AG04450 (cell line): ENCODE data around the gene CD9. TPM values are rescaled to one million over a fixed set of nuclear protein-coding genes. Genes with fewer than 3 reads are reported as not detected.

Source experiments
- CTCF ChIA-PET: fragments of 300-600, 350-600 bp; formaldehyde crosslinking; extraction: SDS; loops from one replicate; lab custom pipeline; 2022; ENCODE audit warnings: antibody characterized with exemption, inconsistent platforms; lab: Charles Lee
- POLR2A ChIA-PET: fragments of 350-600 bp; formaldehyde crosslinking; extraction: SDS; loops from one replicate; lab custom pipeline; 2021; ENCODE audit warnings: antibody characterized with exemption, inconsistent platforms; lab: Yijun Ruan, JAX
- DNase-seq: peaks from one replicate; pipeline ENCODE4 v3.0.0-alpha.2; 2011; ENCODE audit warnings: low read depth, low spot score
- H3K27ac ChIP-seq: one replicate; pipeline ENCODE4 v1.5.1; 2012; ENCODE audit warnings: low read depth, low read length, control low read depth
- H3K27me3 ChIP-seq: one replicate; pipeline ENCODE4 v1.6.0; 2012; ENCODE audit warnings: low read length; ENCODE audit not compliant: control insufficient read depth, insufficient read depth
- H3K4me3 ChIP-seq: 2 replicates; pipeline ENCODE4 v1.5.1; 2011; ENCODE audit warnings: mild to moderate bottlenecking, low read depth, low read length, control low read depth
- H3K9me3 ChIP-seq: 2 replicates; pipeline ENCODE4 v1.5.1; 2012; ENCODE audit warnings: low read length; ENCODE audit not compliant: control insufficient read depth, insufficient read depth
- CTCF ChIP-seq: IDR thresholded peaks from 2 replicates; pipeline ENCODE4 v1.5.1; 2011; ENCODE audit warnings: low read depth, low read length, control low read depth, inconsistent platforms
- polyA plus RNA-seq: library from polyadenylated mRNA; depleted of rRNA; stranded (reverse); fragments of >200 nt; gene quantifications from 2 replicates; pipeline ENCODE4 v1.2.3, GENCODE V29; 2011

Gene CD9
- polyA plus RNA-seq, 1 experiment = 177 TPM

- peaks cover 10% of the 10 kb centered on the region for H3K9me3 ChIP-seq
- TF ChIP-seq CTCF = no peak
- H3K4me3 ChIP-seq = no peak overlapping the region
- H3K27ac ChIP-seq = no peak overlapping the region
- ChIA-PET CTCF (no interaction called here), POLR2A (no interaction called here)
- no peak for DNase-seq
- H3K27me3 ChIP-seq = no peaks in the 10 kb centered on the region
Observed at GRCh38 chr12:6172086-6172485, 28.1 kb upstream of the CD9 start.

- Histone ChIP-seq H3K9me3 (peaks cover 10% of the 10 kb centered on the region), H3K4me3 (no peak overlapping the region), H3K27me3 (no peaks in the 10 kb centered on the region), H3K27ac (no peak overlapping the region)
- no peak for DNase-seq
- ChIA-PET CTCF (no interaction called here), POLR2A (no interaction called here)
- no peak for TF ChIP-seq CTCF
Observed at GRCh38 chr12:6172862-6173261, 27.3 kb upstream of the CD9 start.

GRCh38 chr12:6177642-6178358 lies 22.4 kb upstream of the CD9 start:
- DNase-seq = no peak
- CTCF ChIA-PET = interaction anchor here (1.6 kb wide), 1 partner anchor 18 kb away, joined by 7 read pairs; no protein-coding TSS in a partner anchor
- POLR2A ChIA-PET = interaction anchor here (1.1 kb wide), 1 partner anchor 10 kb away, joined by 3 read pairs; no protein-coding TSS in a partner anchor

GRCh38 chr12:6178981-6179761 lies 21.0 kb upstream of the CD9 start:
- DNase-seq = no peak
- peak overlapping the region; percentile 47 for H3K27ac ChIP-seq
- H3K9me3 ChIP-seq = no peaks in the 10 kb centered on the region
- ChIA-PET POLR2A (no interaction called here), CTCF (interaction anchor here (1.2 to 1.6 kb wide), 2 partner anchors 16 to 106 kb away, joined by 3 to 7 read pairs; no protein-coding TSS in a partner anchor)
- H3K4me3 ChIP-seq = no peak overlapping the region
- no peaks in the 10 kb centered on the region for H3K27me3 ChIP-seq
- peak; percentile 48 for TF ChIP-seq CTCF

More at GRCh38 chr12:6177642-6178358, 22.4 kb upstream of the CD9 start:
- H3K27me3 ChIP-seq = no peaks in the 10 kb centered on the region
- H3K4me3 ChIP-seq = no peak overlapping the region
- H3K27ac ChIP-seq = no peak overlapping the region
- TF ChIP-seq CTCF = no peak
- H3K9me3 ChIP-seq = no peaks in the 10 kb centered on the region
